Measurements from ENCODE around the gene TUBG1. TPM values are rescaled to one million over a fixed set of nuclear protein-coding genes. Genes with fewer than 3 reads are reported as not detected.

Gene TUBG1
- total and polyA plus RNA-seq, 8 donors = 18.5 to 72.4 (median 45.7) TPM

DNA sequence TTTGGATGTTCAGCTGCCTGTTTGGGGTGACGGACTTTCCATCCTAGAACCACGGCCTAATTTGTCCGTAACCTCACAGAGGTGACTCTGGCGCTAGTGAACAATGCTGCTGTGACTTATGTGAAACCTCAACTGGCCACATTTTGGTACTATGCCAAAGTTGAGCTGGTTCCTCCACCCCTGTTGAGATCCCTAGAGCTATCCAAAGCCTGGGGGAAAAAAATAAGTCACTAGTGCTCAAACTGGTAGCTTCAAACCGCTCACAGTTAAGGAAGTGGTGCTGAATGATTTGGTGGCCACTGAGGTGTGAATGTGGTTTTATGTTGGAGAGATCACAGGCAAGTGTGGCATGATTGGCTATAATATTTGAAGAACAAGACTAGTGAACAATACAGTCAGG lies 38.3 kb downstream of the TUBG1 start:
- Histone ChIP-seq H3K9me3 (no peaks in the 10 kb centered on the region), H3K36me3 (no peaks in the 10 kb centered on the region), H3K4me1 (no peaks in the 10 kb centered on the region), H3K27ac (no peak overlapping the region), H3K4me3 (no peak overlapping the region), H3K27me3 (no peaks in the 10 kb centered on the region)
- DNase-seq = no peak
- TF ChIP-seq POLR2AphosphoS5 (IDR thresholded peaks at IDR 0.05) = no peak
- no peak for TF ChIP-seq EP300 (IDR thresholded peaks at IDR 0.05)
- TF ChIP-seq POLR2A (IDR thresholded peaks at IDR 0.05) = no peak
- TF ChIP-seq CTCF (IDR thresholded peaks at IDR 0.05) = no peak
- 70 to 82% (median 73%) methylated on average over 5 of the region's 5 CpGs for WGBS, 5 donors
- intact Hi-C loops (cut with DNase I; ENCODE audit: low total_unique reads) = no loop called here

DNA sequence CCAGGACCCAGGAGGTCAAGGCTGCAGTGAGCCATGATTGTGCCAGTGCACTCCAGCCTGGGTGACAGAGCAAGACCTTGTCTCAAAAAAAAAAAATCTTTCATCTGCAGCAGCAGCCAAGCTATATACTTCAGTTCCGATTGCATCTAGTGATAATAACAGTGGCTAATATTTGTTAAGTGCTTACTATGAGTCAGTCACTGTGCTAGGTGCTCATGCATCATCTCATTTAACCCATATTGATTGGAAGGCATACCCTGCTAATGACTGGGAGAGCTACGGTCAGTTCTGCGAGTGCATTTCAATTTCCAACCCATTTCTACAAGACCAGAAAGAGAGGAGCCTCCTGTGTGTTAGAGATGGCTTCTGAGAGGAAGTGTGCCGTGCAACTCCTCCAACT lies 41.9 kb downstream of the TUBG1 start:
- DNase-seq = no peak
- Histone ChIP-seq H3K9me3 (no peaks in the 10 kb centered on the region), H3K27me3 (peaks cover 0 to 4% (median 0%) of the 10 kb centered on the region in 3 donors), H3K27ac (no peak overlapping the region), H3K4me3 (no peak overlapping the region), H3K36me3 (no peaks in the 10 kb centered on the region), H3K4me1 (peaks cover 0 to 19% (median 11%) of the 10 kb centered on the region in 4 donors)
- no peak for TF ChIP-seq POLR2A (IDR thresholded peaks at IDR 0.05)
- no peak for TF ChIP-seq POLR2AphosphoS5 (IDR thresholded peaks at IDR 0.05)
- no peak for TF ChIP-seq CTCF (IDR thresholded peaks at IDR 0.05)
- TF ChIP-seq EP300 (IDR thresholded peaks at IDR 0.05) = no peak
- intact Hi-C loops (cut with DNase I; ENCODE audit: low total_unique reads) = no loop called here
- WGBS, 5 donors = 69 to 79% (median 74%) methylated on average over 4 of the region's 4 CpGs

DNA sequence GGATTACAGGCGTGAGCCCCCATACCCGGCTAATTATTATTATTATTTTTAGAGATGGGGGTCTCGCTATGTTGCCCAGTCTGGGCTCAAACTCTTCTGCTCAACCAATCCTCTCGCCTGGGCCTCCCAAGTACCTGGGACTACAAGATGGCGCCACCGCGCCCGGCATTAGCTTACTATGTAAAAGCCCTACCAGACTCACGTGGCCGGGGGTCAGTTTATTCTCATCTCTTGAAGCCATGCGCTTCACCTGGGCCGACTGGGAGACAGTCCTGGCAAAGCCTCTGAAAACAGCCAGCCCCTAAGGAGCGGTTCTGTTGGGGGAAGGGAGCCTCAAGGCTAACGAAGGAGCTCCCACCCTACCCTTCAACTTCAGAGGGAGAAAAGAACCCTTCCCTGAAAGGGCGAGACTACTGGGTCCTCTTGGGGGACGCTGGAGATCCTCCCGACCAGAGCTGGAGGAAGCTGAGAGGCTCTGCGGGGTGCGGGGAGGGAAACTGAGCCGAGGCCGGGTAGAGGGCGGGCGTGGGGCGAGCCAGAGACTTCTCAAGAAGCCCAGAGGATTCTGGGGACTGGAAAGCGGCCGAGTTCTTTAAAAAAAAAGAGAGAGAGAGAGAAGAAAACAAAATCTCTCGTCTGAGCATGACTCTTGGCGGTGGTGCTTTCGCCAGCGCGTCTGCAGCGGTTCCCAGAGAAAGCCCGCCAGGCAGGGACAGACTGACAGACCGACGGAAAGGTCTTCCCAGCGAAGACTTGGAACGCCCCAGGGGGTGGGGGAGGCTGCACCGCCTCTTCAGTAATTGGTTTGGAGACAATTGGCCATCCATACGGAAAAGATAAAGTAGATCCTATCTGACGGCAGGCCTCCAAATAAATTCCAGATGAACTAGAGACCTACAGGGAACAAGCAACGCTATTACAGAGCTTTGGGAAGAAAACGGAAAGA lies 44.0 kb downstream of the TUBG1 start:
- Histone ChIP-seq H3K36me3 (no peaks in the 10 kb centered on the region), H3K27ac (peak overlapping the region; percentile 13 to 77 (median 71)), H3K4me3 (peak overlapping the region; percentile 27 to 36 (median 32)), H3K4me1 (peaks cover 0 to 20% (median 11%) of the 10 kb centered on the region in 4 donors), H3K9me3 (no peaks in the 10 kb centered on the region), H3K27me3 (peaks cover 0 to 4% (median 0%) of the 10 kb centered on the region in 3 donors)
- peak in 1 of 2 donors; percentile 87 for DNase-seq
- no peak for TF ChIP-seq POLR2AphosphoS5 (IDR thresholded peaks at IDR 0.05)
- no peak for TF ChIP-seq POLR2A (IDR thresholded peaks at IDR 0.05)
- TF ChIP-seq EP300 (IDR thresholded peaks at IDR 0.05) = no peak
- no peak for TF ChIP-seq CTCF (IDR thresholded peaks at IDR 0.05)
- intact Hi-C loops (cut with DNase I; ENCODE audit: low total_unique reads) = no loop called here
- 26 to 33% (median 29%) methylated on average over 40 to 42 of the region's 42 CpGs for WGBS, 5 donors

- Histone ChIP-seq H3K9me3 (no peaks in the 10 kb centered on the region), H3K36me3 (no peaks in the 10 kb centered on the region), H3K27me3 (peaks cover 0 to 4% (median 0%) of the 10 kb centered on the region in 3 donors), H3K27ac (no peak overlapping the region), H3K4me3 (no peak overlapping the region), H3K4me1 (peaks cover 10 to 39% (median 28%) of the 10 kb centered on the region in 4 donors)
- intact Hi-C loops (cut with DNase I; ENCODE audit: low total_unique reads) = no loop called here
- DNase-seq = no peak
- no peak for TF ChIP-seq EP300 (IDR thresholded peaks at IDR 0.05)
- TF ChIP-seq POLR2A (IDR thresholded peaks at IDR 0.05) = no peak
- 53 to 64% (median 58%) methylated on average over 2 of the region's 2 CpGs for WGBS, 5 donors
Measured at GRCh38 chr17:42655528-42655927, 46.0 kb downstream of the TUBG1 start.
